Endothelial cell of umbilical vein (primary cell): ENCODE measurements around the gene PSKH1. TPM values are rescaled to one million over a fixed set of nuclear protein-coding genes. Genes with fewer than 3 reads are reported as not detected.

Experiments used
- BruUV-seq: library from RNA; stranded (reverse); fragments of 400-500 nt; replicated peaks from 2 replicates; lab custom pipeline; 2021; lab: Mats Ljungman, UMichigan
- CTCF ChIA-PET: fragments of 300-600, 350-600 bp; sonication (Branson Sonifier 250); formaldehyde crosslinking; loops from one replicate; lab custom pipeline; 2021; ENCODE audit warnings: antibody characterized with exemption, inconsistent platforms; lab: Charles Lee
- POLR2A ChIA-PET: fragments of 300-600, 350-600 bp; sonication (Branson Sonifier 250); formaldehyde crosslinking; loops from one replicate; lab custom pipeline; 2021; ENCODE audit warnings: antibody characterized with exemption, inconsistent platforms; lab: Charles Lee
- DNase-seq: peaks from one replicate; pipeline ENCODE4 v3.0.0-alpha.2; 2011; ENCODE audit warnings: low read depth, low spot score
- FAIRE-seq: peaks from 2 replicates; lab custom pipeline; 2011; peaks lifted over from hg19 to GRCh38; lab: Jason Lieb, UNC
- H2AFZ ChIP-seq: 2 replicates; pipeline ENCODE4 v1.6.0; 2012; ENCODE audit warnings: low read depth, low read length, control low read depth, inconsistent platforms
- H3K27ac ChIP-seq: 2 replicates; pipeline ENCODE4 v1.5.1; 2011; ENCODE audit warnings: low read depth, mild to moderate bottlenecking, control low read depth, low read length, moderate library complexity; ENCODE audit not compliant: insufficient read depth
- H3K27me3 ChIP-seq, 2 experiments: 2 replicates each; pipeline versions ENCODE4 v1.6.0 to v1.6.1; 2011; ENCODE audit warnings: low read length in 2 of 2, mixed read lengths in 1 of 2; ENCODE audit not compliant: control insufficient read depth in 2 of 2, insufficient read depth in 2 of 2
- H3K36me3 ChIP-seq, 2 experiments: 2 replicates in 1 of 2; 3 replicates in 1 of 2; pipeline ENCODE4 v1.5.1; 2011; ENCODE audit warnings: low read length in 2 of 2, mild to moderate bottlenecking in 1 of 2, moderate library complexity in 1 of 2; ENCODE audit not compliant: control insufficient read depth in 2 of 2, insufficient read depth in 2 of 2; ENCODE audit errors: extremely low read depth in 1 of 2
- H3K4me1 ChIP-seq: 3 replicates; pipeline ENCODE4 v1.5.1; 2011; ENCODE audit warnings: mild to moderate bottlenecking, low read length; ENCODE audit not compliant: control insufficient read depth, insufficient read depth; ENCODE audit errors: extremely low read depth
- H3K4me2 ChIP-seq: 2 replicates; pipeline ENCODE4 v1.6.1; 2011; ENCODE audit warnings: low read length, control low read depth, mixed read lengths; ENCODE audit not compliant: insufficient read depth
- H3K4me3 ChIP-seq, 3 experiments: fragments of 200-600 bp in 1 of 3; sonication (generic), shearing (Covaris generic) in 1 of 3; replicated peaks in 1 of 3; 2 replicates each; pipeline ENCODE4 v1.5.1; 2011 to 2016; ENCODE audit warnings: control low read depth in 3 of 3, low read length in 3 of 3, mild to moderate bottlenecking in 2 of 3, inconsistent platforms in 1 of 3, low read depth in 1 of 3, moderate library complexity in 1 of 3; ENCODE audit not compliant: insufficient read depth in 1 of 3
- H3K79me2 ChIP-seq: 2 replicates; pipeline ENCODE4 v1.6.0; 2012; ENCODE audit warnings: low read length, inconsistent platforms; ENCODE audit not compliant: control insufficient read depth, insufficient read depth
- H3K9ac ChIP-seq: replicated peaks from 2 replicates; pipeline ENCODE3; 2011; ENCODE audit warnings: low read length, control low read depth; ENCODE audit not compliant: insufficient read depth; ENCODE audit errors: extremely low read depth
- H3K9me1 ChIP-seq: replicated peaks from 3 replicates; pipeline ENCODE4 v1.6.0; 2011; ENCODE audit warnings: mild to moderate bottlenecking, low read length; ENCODE audit not compliant: control insufficient read depth, insufficient read depth; ENCODE audit errors: extremely low read depth
- H3K9me3 ChIP-seq: replicated peaks from 2 replicates; pipeline ENCODE4 v1.5.1; 2012; ENCODE audit warnings: low read length, inconsistent platforms; ENCODE audit not compliant: control insufficient read depth, insufficient read depth
- H4K20me1 ChIP-seq: replicated peaks from 2 replicates; pipeline ENCODE3; 2011; ENCODE audit warnings: mild to moderate bottlenecking, low read length; ENCODE audit not compliant: control insufficient read depth, insufficient read depth; ENCODE audit errors: extremely low read depth
- CTCF ChIP-seq, 2 donors: IDR thresholded peaks; 1 replicate in 1 of 2; 2 replicates in 1 of 2; pipeline ENCODE4 v1.5.1; 2011; ENCODE audit warnings: low read length in 2 of 2, mild to moderate bottlenecking in 2 of 2, moderate library complexity in 2 of 2, control low read depth in 1 of 2, inconsistent platforms in 1 of 2, low read depth in 1 of 2; ENCODE audit not compliant: insufficient read depth in 1 of 2; ENCODE audit errors: extremely low read depth in 1 of 2
- EZH2 ChIP-seq: IDR thresholded peaks from 2 replicates; pipeline ENCODE4 v1.6.1; 2012; ENCODE audit warnings: borderline replicate concordance, low read depth, mild to moderate bottlenecking, moderate library complexity, low read length, inconsistent platforms; ENCODE audit not compliant: severe bottlenecking
- FOS ChIP-seq: IDR thresholded peaks from 2 replicates; pipeline ENCODE4 v1.6.1; 2011; ENCODE audit warnings: mild to moderate bottlenecking, low read length, moderate library complexity, borderline replicate concordance; ENCODE audit not compliant: insufficient read depth
- GATA2 ChIP-seq: IDR thresholded peaks from 2 replicates; pipeline ENCODE4 v1.7.0; 2011; ENCODE audit warnings: low read depth, mild to moderate bottlenecking, moderate library complexity, mixed read lengths, low read length; ENCODE audit not compliant: insufficient read length, insufficient read depth
- POLR2A ChIP-seq: IDR thresholded peaks from 2 replicates; pipeline ENCODE4 v1.6.1; 2012; ENCODE audit warnings: low read depth, mild to moderate bottlenecking, control low read depth, low read length
- POLR2AphosphoS5 ChIP-seq: IDR thresholded peaks from 2 replicates; pipeline ENCODE4 v1.6.1; 2012; ENCODE audit warnings: low read depth, mild to moderate bottlenecking, control low read depth, low read length, moderate library complexity; ENCODE audit not compliant: insufficient read depth
- dilution Hi-C: fragments of 300-500 bp; cut with MboI; formaldehyde crosslinking; loops from one replicate; pipeline ENCODE4 v1.15.0; 2019; ENCODE audit warnings: low sequenced_read_pairs; ENCODE audit not compliant: extremely low pct_ligation_motif_present
- intact Hi-C: fragments of 100-400 bp; cut with micrococcal nuclease; formaldehyde crosslinking; loops from one replicate; pipeline ENCODE4 v1.10.0; 2022
- polyA plus RNA-seq, 4 experiments: library from polyadenylated mRNA; depleted of rRNA in 3 of 4; stranded (reverse) in 3 of 4; unstranded in 1 of 4; fragments of >200 nt; gene quantifications; 2 replicates each; pipeline versions ENCODE4 v1.2.1 to v1.2.3, GENCODE V29; 2011 to 2012; ENCODE audit warnings: missing spikeins in 1 of 4
- total RNA-seq: library from RNA; stranded (reverse); gene quantifications from 2 replicates; pipeline ENCODE4 v1.2.3, GENCODE V29; 2021

The PSKH1 gene
- total and polyA plus RNA-seq, 2 donors (not counting 3 experiments of a cell fraction or from before 2014, with no cell fraction given): 25.9 to 42.6 TPM

DNA sequence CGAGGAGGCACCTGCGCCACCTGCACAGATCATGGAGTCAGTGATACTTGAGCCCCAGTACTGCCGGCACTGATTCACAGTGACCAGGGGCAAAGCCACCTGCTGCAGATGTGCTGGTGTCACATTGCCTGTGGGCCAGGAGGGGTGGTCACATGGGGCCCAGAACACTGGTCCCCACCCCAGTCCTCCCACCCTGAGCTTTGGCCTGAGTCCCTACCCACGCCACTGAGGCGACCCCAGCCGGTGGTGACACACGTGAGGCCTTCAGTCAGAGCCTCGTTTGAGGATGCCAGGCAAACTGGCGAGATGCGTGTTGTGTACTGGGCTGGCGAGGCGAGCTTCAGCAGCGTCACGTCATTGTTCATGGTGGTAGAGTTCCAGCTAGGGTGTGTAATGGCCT lies 37.1 kb downstream of the PSKH1 start:
- intact Hi-C loops (no loop called here), dilution Hi-C loops (no loop called here)
- Histone ChIP-seq H3K79me2 (no peaks in the 10 kb centered on the region), H3K4me1 (peaks cover 14% of the 10 kb centered on the region), H3K27me3 (no peaks in the 10 kb centered on the region), H3K27ac (no peak overlapping the region), H3K9me1 (no peaks in the 10 kb centered on the region), H3K4me3 (no peak overlapping the region), H3K9me3 (no peaks in the 10 kb centered on the region), H3K4me2 (no peak overlapping the region), H2AFZ (no peak overlapping the region), H3K36me3 (peaks cover 0 to 13% of the 10 kb centered on the region in 2 experiments), H3K9ac (no peak overlapping the region), H4K20me1 (no peaks in the 10 kb centered on the region)
- ChIA-PET CTCF (interaction anchor here (0.6 to 6.1 kb wide), 5 partner anchors 27 to 257 kb away, joined by 3 to 29 read pairs (median 10); no protein-coding TSS in a partner anchor), POLR2A (no interaction called here)
- BruUV-seq: no TSS peak
- no peak for FAIRE-seq
- TF ChIP-seq GATA2 (no peak), FOS (no peak), CTCF (IDR thresholded peaks at IDR 0.05; ENCODE audit: extremely low read depth in 1 of 2, insufficient read depth in 1 of 2, low read depth in 1 of 2, low read length in 2 of 2) (no peak), POLR2A (no peak), POLR2AphosphoS5 (no peak), EZH2 (no peak)
- no peak for DNase-seq
